Esophagus muscularis mucosa (tissue), 4 donors: ENCODE data around the gene SEM1.

Experiments
- CTCF ChIP-seq, 3 experiments: fragments of 200-600 bp in 2 of 3; fragments of 450-650 bp in 1 of 3; sonication (generic) in 2 of 3; IDR thresholded peaks; one replicate each; pipeline ENCODE4 v1.5.1; 2017 to 2019; ENCODE audit warnings: antibody characterized with exemption in 3 of 3, mild to moderate bottlenecking in 2 of 3, moderate library complexity in 1 of 3
- EP300 ChIP-seq: sonication (generic); formaldehyde crosslinking; IDR thresholded peaks from one replicate; pipeline ENCODE4 v1.6.1; 2017; ENCODE audit warnings: antibody characterized with exemption
- POLR2A ChIP-seq: fragments of 450-650 bp; IDR thresholded peaks from one replicate; pipeline ENCODE4 v1.6.1; 2017; ENCODE audit warnings: antibody characterized with exemption, moderate library complexity, mild to moderate bottlenecking, low read depth

DNA sequence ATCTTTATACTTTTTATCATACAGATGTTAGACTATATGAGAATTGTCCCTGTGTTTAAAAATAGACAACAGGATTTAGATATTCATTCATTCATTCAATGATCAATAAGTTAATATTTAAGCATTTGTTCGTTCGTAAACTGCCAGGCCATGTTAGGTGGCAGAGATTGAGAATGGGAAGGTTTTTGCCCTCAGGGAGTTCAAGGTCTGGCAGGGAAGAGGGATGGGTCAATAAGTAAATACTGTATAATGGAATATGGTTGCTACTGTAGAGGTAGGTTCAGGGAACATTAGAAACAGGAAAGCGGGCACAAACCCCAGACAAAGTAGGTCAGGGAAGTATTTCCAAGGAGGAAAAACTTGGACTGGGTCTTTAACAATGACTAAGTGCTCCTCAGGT is 64.6 kb downstream of the SEM1 start:
- TF ChIP-seq CTCF (IDR thresholded peaks at IDR 0.05) (no peak), POLR2A (no peak), EP300 (no peak)
